Hepatocyte (in vitro differentiated cells): ENCODE measurements around the gene HSD3B7. TPM values are rescaled to one million over a fixed set of nuclear protein-coding genes. Genes with fewer than 3 reads are reported as not detected.

Experiments
- DNase-seq: peaks from one replicate; pipeline ENCODE4 v3.0.0-alpha.2; 2016; ENCODE audit warnings: low spot score
- H2AFZ ChIP-seq: fragments of 200-600 bp; sonication (generic); 2 replicates; pipeline ENCODE4 v1.6.0; 2016; ENCODE audit warnings: antibody characterized with exemption, mild to moderate bottlenecking
- H3K27ac ChIP-seq: fragments of 200-600 bp; sonication (generic); 2 replicates; pipeline ENCODE4 v1.5.1; 2016; ENCODE audit warnings: mild to moderate bottlenecking
- H3K27me3 ChIP-seq: fragments of 200-600 bp; sonication (generic); 2 replicates; pipeline ENCODE4 v1.6.1; 2016
- H3K36me3 ChIP-seq: fragments of 200-600 bp; sonication (generic); replicated peaks from 2 replicates; pipeline ENCODE4 v1.5.1; 2016; ENCODE audit warnings: low read depth; ENCODE audit not compliant: insufficient read depth
- H3K4me1 ChIP-seq: fragments of 200-600 bp; sonication (generic); 2 replicates; pipeline ENCODE4 v1.5.1; 2016; ENCODE audit warnings: mild to moderate bottlenecking, moderate library complexity; ENCODE audit not compliant: insufficient read depth
- H3K4me2 ChIP-seq: fragments of 200-600 bp; sonication (generic); 2 replicates; pipeline ENCODE4 v1.6.0; 2016
- H3K4me3 ChIP-seq: fragments of 200-600 bp; sonication (generic); 2 replicates; pipeline ENCODE4 v1.5.1; 2016; ENCODE audit warnings: mild to moderate bottlenecking
- H3K79me2 ChIP-seq: fragments of 200-600 bp; sonication (generic); 2 replicates; pipeline ENCODE4 v1.6.0; 2017; ENCODE audit warnings: mild to moderate bottlenecking
- H3K9me2 ChIP-seq: fragments of 200-600 bp; sonication (generic); replicated peaks from 2 replicates; pipeline ENCODE4 v1.6.0; 2017; ENCODE audit warnings: mild to moderate bottlenecking; ENCODE audit not compliant: insufficient read depth
- H3K9me3 ChIP-seq: fragments of 200-600 bp; sonication (generic); 2 replicates; pipeline ENCODE4 v1.5.1; 2016; ENCODE audit warnings: low read depth, mild to moderate bottlenecking
- H4K20me1 ChIP-seq: fragments of 200-600 bp; sonication (generic); 2 replicates; pipeline ENCODE4 v1.6.0; 2016; ENCODE audit warnings: mild to moderate bottlenecking; ENCODE audit not compliant: insufficient read depth, poor library complexity, severe bottlenecking
- EZH2 ChIP-seq: fragments of 200-600 bp; sonication (generic); IDR thresholded peaks from 2 replicates; pipeline ENCODE4 v1.6.1; 2016; ENCODE audit warnings: antibody characterized with exemption, mild to moderate bottlenecking, borderline replicate concordance
- EZH2phosphoT487 ChIP-seq: fragments of 200-600 bp; sonication (generic); IDR thresholded peaks from one replicate; pipeline ENCODE4 v1.6.1; 2018; ENCODE audit warnings: antibody characterized with exemption, mild to moderate bottlenecking, low read depth, moderate library complexity; ENCODE audit not compliant: unreplicated experiment, severe bottlenecking
- WGBS: methylation state at CpG from one replicate; pipeline ENCODE4 v1.1.6; 2016; ENCODE audit warnings: low lambda C conversion rate; ENCODE audit errors: missing lambda C conversion rate; 5-methylcytosine and 5-hydroxymethylcytosine counted together
- polyA plus RNA-seq: library from polyadenylated mRNA; unstranded; fragments of >200 nt; fragmentation: Nextera tagmentation; extraction: Ambion mirVana; gene quantifications from 2 replicates; pipeline ENCODE4 v1.2.1, GENCODE V29; 2016
- total RNA-seq: library from RNA; depleted of rRNA; stranded (reverse); fragments of >200 nt; gene quantifications from 2 replicates; pipeline ENCODE4 v1.2.3, GENCODE V29; 2014
- TF ChIP-seq, protein P1 (sequence below): fragments of 200-600 bp; sonication (generic); IDR thresholded peaks from 2 replicates; pipeline ENCODE4 v1.5.1; 2016; ENCODE audit warnings: antibody characterized with exemption, mild to moderate bottlenecking; ENCODE audit not compliant: poor library complexity

The HSD3B7 gene
- total and polyA plus RNA-seq, 2 experiments from 2014 or later = 17.5 to 20.8 TPM

DNA sequence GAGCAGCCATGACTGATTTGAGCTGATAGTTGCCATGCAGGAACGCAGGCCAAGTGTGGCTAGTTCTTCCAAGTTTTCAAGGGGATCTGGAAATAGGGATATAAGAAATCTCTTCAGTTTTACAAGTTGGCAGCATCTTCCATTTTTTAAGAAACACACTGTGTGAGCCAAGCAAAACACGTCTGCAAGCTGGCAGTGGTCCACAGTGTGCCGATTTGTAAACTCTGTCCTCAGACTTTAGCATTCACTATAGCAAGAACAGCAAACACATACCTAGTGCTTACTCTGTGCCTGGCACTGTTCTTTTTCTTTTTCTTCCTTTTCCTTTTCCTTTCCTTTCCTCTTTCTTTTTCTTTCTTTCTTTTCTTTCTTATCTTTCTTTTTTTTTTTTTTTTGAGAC lies 33.3 kb upstream of the HSD3B7 start:
- H2AFZ ChIP-seq = no peak overlapping the region
- H3K79me2 ChIP-seq = peaks cover 24% of the 10 kb centered on the region
- peaks cover 19% of the 10 kb centered on the region for H3K4me1 ChIP-seq
- H3K4me3 ChIP-seq = no peak overlapping the region
- H3K9me2 ChIP-seq = no peaks in the 10 kb centered on the region
- WGBS = 64% methylated on average over 3 of the region's 3 CpGs
- H4K20me1 ChIP-seq = no peaks in the 10 kb centered on the region
- H3K36me3 ChIP-seq = no peaks in the 10 kb centered on the region
- DNase-seq = no peak
- TF ChIP-seq EZH2phosphoT487 (no peak), EZH2 (no peak)
- TF ChIP-seq, protein P1, sequence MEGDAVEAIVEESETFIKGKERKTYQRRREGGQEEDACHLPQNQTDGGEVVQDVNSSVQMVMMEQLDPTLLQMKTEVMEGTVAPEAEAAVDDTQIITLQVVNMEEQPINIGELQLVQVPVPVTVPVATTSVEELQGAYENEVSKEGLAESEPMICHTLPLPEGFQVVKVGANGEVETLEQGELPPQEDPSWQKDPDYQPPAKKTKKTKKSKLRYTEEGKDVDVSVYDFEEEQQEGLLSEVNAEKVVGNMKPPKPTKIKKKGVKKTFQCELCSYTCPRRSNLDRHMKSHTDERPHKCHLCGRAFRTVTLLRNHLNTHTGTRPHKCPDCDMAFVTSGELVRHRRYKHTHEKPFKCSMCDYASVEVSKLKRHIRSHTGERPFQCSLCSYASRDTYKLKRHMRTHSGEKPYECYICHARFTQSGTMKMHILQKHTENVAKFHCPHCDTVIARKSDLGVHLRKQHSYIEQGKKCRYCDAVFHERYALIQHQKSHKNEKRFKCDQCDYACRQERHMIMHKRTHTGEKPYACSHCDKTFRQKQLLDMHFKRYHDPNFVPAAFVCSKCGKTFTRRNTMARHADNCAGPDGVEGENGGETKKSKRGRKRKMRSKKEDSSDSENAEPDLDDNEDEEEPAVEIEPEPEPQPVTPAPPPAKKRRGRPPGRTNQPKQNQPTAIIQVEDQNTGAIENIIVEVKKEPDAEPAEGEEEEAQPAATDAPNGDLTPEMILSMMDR = no peak
- H3K9me3 ChIP-seq = no peaks in the 10 kb centered on the region
- no peaks in the 10 kb centered on the region for H3K27me3 ChIP-seq
- H3K4me2 ChIP-seq = no peak overlapping the region
- peak overlapping the region; percentile 66 for H3K27ac ChIP-seq

DNA sequence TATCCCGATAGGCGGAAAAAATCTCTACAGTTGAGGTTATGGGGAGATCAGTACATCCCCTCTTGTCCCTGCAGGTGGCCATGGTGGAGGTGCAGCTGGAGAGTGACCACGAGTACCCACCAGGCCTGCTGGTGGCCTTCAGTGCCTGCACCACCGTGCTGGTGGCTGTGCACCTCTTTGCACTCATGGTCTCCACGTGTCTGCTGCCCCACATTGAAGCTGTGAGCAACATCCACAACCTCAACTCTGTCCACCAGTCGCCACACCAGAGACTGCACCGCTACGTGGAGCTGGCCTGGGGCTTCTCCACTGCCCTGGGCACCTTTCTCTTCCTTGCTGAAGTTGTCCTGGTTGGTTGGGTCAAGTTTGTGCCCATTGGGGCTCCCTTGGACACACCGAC lies 31.9 kb upstream of the HSD3B7 start:
- Histone ChIP-seq H3K4me3 (no peak overlapping the region), H3K4me2 (no peak overlapping the region), H2AFZ (no peak overlapping the region), H3K9me2 (no peaks in the 10 kb centered on the region), H3K36me3 (no peaks in the 10 kb centered on the region), H3K27me3 (no peaks in the 10 kb centered on the region), H3K4me1 (peaks cover 14% of the 10 kb centered on the region), H4K20me1 (no peaks in the 10 kb centered on the region), H3K79me2 (peaks cover 24% of the 10 kb centered on the region), H3K27ac (no peak overlapping the region), H3K9me3 (no peaks in the 10 kb centered on the region)
- no peak for TF ChIP-seq EZH2phosphoT487
- no peak for TF ChIP-seq EZH2
- TF ChIP-seq, protein P1 = no peak
- no peak for DNase-seq
- WGBS = 79% methylated on average over 9 of the region's 9 CpGs

DNA sequence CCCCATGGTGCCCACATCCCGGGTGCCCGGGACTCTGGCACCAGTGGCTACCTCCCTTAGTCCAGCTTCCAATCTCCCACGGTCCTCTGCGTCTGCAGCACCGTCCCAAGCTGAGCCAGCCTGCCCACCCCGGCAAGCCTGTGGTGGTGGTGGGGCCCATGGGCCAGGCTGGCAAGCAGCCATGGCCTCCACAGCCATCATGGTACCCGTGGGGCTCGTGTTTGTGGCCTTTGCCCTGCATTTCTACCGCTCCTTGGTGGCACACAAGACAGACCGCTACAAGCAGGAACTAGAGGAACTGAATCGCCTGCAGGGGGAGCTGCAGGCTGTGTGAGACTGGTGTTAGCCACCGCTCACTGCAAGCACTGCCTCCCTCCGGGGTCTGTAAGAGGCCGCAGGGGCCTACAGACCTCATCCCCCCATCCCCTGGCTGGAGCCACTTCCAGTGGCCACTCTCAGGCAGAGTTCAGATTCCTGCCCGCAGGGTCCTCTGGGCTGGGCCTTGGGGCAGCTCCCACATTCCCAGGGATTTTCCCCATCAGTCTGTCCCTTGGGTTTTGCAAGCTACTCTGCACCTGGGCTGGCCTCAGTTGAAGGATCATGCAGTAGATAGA lies 31.4 kb upstream of the HSD3B7 start:
- peaks cover 17% of the 10 kb centered on the region for H3K4me1 ChIP-seq
- no peaks in the 10 kb centered on the region for H4K20me1 ChIP-seq
- no peaks in the 10 kb centered on the region for H3K36me3 ChIP-seq
- 50% methylated on average over 11 of the region's 15 CpGs for WGBS
- no peak overlapping the region for H3K4me3 ChIP-seq
- H3K27me3 ChIP-seq = no peaks in the 10 kb centered on the region
- H3K4me2 ChIP-seq = no peak overlapping the region
- no peaks in the 10 kb centered on the region for H3K9me2 ChIP-seq
- H3K27ac ChIP-seq = no peak overlapping the region
- TF ChIP-seq EZH2phosphoT487 (no peak), EZH2 (no peak)
- TF ChIP-seq, protein P1 = peak; percentile 62
- H2AFZ ChIP-seq = no peak overlapping the region
- peaks cover 28% of the 10 kb centered on the region for H3K79me2 ChIP-seq
- H3K9me3 ChIP-seq = no peaks in the 10 kb centered on the region
- DNase-seq = peak; percentile 88
